NK-92 treated with Interleukin-12 subunit alpha and Interleukin-12 subunit beta, amount 100 ng/mL, for 24 hours (cell line): ENCODE results near the gene CNKSR3.
"Not testable (repeated sequence)": the region's sequence is repeated elsewhere in the genome, so short reads cannot be mapped to it uniquely, and the experiment has no call there.

ENCODE experiments used
- DNase-seq: peaks from one replicate; lab custom pipeline; 2025; lab: John Stamatoyannopoulos, UW

Gene CNKSR3

DNA sequence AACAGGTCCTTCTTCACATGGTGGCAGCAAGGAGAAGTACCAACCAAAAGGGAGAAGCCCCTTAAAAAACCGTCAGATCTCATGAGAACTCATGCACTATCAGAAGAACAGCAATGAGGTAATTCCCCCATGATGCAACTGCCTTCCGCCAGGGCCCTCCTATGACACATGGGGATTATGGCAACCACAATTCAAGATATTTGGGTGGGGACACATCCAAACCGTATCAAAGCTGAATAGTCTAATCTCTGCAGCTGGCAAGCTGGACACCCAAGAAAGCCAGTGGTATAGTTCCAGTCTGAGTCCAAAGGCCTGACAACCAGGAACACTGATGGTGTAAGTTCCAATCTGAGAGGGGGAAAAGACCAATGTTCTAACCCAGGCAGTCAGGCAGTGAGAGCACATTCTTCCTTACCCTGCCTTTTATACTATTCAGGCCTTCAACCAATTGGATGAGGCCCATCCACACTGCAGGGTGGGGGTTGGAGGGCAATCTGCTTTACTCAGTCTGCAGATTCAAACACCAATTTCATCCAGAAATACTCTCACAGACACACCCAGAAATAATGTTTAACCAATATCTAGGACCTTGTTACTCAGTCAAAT lies 17.9 kb upstream of the CNKSR3 start:
- DNase-seq = no peak

DNA sequence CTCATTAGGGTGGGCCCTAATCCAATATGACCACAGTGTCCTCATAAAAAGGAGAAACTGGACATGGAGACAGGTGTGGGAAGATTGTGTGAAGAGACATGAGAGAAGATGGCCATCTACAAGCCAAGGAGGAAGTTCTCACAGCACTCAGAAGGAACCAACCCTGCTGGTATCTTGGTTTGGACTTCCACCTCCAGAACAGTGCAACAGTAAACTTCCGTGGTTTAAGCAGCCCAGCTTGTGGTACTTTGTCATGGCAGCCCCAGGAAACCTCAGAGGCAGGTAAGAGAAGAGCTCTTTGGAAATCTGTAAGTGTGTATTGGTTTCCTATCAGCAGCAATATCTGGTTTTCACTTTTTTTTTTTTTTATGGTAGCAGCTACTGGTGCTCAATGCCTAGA lies 16.5 kb upstream of the CNKSR3 start:
- no peak for DNase-seq

DNA sequence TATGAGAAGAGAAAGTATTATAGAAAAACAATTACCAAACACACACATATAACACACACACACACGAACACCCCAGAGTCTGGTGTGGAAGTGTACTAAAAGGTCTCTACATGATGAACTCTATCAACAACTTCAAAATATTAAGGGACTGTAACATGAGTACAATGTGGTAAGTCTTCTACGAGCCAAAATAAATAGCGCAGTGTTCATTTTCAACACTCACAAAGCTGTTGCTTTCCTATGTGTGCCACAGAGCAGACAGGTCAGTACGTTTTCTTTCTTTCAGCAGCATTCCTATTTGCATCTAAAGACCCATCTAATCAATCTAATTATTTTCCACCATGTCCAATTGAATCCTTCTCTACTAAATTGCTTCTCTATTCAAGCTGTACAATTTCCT lies 12.1 kb upstream of the CNKSR3 start:
- no peak for DNase-seq

DNA sequence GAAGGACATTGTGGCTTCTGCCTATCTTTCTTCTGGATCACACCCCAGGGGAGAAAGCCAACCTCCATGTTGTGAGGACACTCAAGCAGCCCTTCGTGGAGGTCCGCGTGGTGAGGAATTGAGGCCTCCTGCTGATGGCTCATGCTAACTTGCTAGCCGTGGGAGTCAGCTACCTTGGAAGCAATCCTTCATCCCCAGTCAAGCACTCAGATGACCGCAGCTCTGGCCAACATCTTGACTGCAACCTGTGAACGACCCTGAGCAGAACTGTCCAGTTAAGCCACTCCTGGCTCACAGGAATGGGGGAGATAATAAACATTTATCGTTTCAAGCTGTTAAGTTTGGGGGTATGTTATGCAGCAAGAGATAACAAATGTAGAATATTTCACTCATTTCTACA lies 10.9 kb upstream of the CNKSR3 start:
- no peak for DNase-seq

DNA sequence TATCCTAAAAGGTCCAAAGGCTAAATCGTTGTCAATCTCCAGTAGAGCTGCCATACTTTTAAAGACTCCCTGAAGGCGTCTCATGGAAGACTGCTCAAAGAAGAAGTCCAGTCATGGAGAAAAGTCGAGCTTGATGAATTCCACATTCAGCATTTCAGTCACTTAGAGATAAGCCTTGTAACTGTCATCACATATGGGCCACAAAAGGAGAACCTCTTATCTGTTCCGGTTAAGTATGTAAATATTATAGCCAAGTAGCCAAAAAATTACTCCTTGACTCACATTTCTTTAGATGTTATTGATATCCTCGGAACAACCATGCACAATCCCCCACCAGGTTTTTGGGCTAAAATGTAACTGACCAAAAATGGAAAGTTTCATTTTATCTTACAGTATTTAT lies 9.8 kb upstream of the CNKSR3 start:
- DNase-seq = no peak

DNA sequence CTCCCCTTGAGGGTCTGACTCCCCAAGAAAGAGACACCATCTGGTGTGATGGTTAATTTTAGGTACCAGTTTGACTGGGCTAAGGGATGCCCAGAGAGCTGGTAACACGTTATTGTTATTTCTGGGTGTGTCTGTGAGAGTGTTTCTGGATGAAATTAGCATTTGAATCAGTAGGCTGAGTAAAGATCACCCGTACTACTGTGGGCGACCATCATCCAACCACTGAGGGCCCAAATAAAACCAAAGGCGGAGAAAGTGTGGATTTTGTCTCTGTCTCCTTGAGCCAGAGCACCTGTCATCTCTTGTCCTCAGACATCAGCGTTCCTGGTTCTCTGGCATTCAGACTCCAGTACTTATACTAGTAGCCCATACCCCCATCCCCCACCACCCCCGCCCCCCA lies 7.9 kb upstream of the CNKSR3 start:
- no peak for DNase-seq

DNA sequence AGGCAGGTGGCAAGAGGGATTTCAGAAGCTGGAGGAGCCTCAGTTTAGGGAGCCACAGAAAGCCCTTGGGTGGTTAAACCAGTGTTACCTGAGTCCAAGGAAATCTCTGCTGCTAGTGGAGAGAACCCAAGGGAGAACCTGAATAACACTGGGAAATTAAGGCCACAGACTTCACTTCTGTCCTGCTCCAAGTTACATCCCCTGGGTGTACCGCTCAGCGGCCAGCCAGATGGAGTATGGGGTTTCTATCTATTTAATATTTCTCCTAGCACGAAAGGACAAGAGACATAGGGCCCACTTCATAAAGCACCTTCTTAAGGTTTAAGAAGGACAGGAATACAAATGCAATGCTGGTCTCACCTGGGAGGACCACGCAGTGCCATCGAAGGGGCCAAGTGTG lies 5.8 kb upstream of the CNKSR3 start:
- no peak for DNase-seq

DNA sequence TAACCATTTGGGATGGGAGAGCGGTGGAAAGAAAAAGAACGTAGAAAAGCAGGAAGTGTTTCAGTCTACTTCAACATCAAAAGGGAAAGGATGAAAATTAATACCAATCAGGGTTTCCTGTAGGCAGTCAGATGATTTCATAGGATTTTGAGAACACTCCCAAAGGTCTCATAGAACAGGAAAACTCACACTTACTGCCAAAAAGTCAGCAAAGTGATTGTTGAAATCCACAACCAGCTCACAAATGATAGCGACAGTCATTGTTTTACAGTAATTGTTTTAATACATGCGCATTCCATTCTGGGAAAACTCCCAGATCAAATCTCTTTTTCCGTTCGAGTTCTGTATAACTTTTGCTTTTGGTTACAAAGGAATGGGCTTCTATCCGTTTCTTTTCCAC lies 5.3 kb upstream of the CNKSR3 start:
- DNase-seq = no peak

DNA sequence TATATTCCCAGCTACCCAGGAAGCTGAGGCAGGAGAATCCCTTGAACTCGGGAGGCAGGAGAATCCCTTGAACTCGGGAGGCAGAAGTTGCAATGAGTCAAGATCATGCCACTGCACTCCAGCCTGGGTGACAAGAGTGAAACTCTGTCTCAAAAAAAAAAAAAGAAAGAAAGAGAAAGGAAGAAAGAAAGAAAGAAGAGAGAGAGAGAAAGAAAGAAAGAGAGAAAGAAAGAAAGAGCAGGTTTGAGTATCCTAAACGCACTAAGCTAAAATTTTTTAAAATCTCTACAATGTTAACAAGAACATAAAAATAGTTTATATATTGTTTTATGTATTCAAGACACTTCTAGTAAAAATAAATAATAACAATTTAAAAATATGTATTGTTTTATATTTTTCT lies 4.6 kb upstream of the CNKSR3 start:
- not testable (repeated sequence) for DNase-seq

DNA sequence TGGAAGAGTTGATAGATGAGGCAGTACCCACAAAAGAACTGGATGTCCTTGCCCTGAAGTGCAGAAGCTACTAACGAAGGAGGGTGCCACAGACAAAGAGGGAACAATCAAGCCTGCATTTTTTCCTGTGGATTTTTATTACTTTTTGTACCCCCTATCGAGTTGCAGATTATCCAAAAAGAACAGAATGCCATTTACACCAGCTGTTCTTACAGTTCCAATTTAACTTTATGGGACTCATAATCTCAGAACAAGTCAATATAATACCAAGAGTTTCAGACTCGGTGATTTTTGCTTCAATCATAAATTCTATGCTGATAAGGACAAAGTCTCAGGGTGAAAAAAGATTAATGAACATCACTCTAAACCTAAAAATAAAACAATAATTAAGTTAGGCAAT lies 4.0 kb upstream of the CNKSR3 start:
- DNase-seq = no peak

DNA sequence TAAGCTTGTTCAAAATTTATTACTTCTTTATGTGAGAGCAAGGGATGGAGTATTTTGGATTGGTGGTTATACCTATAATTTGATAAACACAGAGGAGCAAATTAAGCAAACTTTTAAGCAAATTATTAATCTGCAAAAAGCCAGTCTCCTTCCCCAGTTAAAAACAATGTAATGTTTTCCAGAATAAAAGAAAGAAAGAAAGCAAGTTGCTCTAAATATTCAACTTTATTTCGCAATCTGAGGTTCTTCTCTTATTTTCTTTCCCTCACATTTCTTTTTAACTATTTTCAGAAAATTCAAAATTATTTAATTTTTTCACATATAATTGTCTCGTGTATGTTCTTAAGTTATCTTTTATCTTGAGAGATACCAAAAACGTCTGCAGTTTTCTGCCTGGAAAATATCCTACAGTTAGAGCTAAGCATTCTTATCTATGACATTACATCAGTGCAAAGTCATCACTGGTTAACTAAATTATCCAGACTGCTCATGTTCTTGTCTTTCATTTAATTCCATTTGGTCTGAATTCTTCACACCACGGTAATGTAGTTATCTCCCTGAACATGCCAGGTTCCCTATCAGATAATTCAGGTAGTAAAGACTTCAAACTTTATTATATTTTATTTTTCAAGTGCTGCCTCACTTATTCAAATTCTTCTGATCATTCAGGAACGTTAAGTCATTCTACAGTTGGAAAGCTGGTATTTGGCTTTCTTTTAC lies 3.3 kb upstream of the CNKSR3 start:
- no peak for DNase-seq

DNA sequence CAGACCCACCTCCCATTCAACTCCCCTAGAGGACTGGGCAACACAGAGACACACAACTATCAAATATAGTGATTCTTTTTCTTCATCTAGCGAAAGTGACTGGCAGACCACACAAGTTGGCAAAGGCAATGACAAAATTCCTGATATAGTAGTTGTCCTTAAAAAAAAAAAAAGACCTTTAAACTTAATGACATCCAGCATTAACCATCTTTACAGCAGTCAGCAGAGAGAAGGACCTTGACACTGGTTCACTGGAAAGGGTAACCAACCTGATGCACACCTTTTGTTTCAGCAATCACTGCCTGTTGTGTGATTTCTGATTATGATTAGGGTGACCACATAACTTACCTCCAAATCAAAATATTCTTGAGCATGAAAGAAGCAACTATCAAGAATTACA lies 1.7 kb upstream of the CNKSR3 start:
- no peak for DNase-seq

DNA sequence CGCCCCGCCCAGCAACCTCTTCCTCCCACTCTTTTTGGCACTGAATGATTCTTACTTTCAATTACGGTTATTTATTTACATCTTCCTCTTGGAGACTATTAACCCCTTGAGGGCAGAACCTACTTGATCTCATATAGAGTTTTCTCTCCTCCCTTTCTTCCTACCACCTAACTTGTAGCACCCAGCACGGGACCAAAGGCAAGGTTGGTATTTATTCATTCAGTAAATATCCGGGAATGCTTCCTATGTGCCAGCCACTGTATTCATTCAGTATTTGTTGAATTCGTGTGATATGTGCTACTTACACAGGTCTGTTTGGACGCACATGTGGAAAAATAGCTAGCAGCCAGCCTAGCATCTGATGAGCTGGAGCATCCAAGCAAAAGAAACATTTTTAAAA lies 1.3 kb upstream of the CNKSR3 start:
- DNase-seq = no peak

DNA sequence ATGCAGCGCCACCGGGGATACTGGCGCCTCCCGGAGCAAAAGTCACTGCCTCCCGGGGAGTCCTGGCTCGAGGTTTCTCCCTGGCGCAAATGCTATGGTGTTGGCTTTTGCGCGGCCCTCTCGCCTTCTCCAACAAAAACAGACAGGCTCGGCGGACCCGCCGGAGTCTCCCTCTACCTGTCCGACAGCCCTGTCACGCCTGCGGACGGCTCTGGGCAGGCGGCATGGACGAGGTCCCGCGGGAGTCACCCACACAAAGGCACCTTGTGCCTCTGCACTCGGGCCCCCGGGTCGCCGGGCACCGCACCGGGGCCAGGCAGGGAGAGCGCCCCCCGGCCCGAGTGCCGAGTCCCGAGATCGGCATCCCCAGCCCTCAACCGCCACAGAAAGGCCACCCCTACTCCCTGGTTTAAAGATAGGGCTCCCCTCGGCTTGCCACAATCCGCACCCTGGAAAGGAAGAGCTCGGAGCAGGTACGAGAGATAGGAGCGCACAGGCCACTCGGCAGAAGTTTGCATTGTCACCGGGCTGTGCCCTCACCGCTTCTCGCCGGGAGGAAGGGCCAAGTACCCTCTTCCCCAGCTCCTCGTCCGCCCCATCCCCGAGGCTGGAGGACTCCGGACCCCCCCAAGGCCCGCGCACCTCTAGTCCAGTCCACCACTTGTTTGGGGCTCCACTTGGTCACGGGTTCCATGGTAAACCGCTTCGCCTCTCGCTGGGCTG lies 903 bp downstream of the CNKSR3 start:
- DNase-seq = no peak

DNA sequence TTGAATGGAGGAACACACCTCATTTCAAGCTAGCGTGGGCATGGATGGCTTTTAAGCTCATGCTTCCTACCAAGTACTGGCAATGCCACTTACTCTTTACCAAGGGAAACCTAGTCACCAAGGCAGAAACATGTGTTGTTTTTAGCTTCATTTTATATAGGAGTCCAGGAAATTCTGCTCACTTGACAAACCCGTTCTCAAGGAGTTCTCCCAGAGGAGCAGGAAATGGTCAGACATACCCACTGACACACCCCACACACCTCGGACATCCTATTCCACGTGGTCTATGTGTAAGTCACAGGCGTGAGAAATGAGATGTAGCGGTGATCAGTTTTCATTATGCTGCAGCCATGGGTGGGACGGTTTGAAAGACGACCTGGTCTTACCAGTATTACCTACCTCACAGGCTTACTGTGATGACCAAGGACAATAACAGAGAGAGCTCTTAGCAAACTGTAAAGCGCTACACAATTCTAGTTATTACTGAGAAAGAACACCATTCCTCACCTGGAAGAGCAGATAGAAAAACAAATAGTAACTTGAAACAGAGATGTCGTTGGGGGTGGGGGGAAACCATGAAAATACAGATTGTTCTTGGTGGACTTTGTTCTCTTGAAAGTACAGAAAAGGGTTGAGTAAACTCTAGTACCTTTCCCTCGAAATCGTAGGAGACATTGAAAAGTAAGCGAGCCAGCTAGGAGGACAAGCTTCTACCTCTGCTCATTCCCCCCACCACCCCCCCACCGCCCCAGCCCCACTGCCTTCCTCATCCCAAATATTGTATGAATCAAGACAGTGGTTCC lies 1.7 kb downstream of the CNKSR3 start:
- no peak for DNase-seq

DNA sequence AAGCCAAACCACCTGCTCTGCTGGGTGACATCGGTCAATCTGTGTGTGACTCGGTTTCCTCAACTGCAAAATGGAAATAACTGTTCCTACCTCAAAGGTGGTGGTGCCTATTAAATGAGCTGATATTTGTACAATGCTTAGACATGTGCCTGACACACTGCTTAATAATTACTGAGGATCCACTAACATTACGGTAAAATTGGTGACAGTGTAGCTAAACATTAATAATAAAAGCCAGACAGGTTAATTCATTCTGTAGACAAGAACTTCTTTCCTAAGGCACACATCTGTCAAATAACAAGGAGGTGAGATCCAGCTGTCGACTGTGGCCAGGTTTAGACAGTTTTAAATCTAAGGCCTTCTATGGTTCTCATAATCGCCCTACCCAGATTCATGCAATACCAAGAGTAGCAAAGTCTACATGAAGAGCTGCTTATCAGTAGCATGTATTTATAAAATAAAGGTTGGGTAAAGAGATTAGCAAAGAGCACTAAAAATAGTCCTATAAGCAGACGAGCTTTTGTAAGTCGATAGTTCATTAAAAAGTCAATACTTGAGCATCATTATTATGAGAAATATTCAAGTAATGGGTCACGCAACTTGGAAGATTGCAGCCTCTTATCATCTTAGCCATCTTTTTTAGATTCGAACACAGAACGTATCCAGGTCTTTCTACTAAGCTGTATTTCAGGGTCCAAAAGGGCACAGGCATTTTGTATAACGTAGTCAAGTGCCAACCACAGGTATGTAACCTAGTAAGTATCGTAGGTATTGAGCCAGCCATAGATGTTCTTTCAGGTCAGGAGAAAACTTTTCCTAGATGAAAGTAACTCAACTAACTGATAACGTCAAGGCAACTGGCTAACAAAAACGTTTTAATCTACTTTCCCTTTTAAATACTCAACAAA lies 3.2 kb downstream of the CNKSR3 start:
- no peak for DNase-seq

DNA sequence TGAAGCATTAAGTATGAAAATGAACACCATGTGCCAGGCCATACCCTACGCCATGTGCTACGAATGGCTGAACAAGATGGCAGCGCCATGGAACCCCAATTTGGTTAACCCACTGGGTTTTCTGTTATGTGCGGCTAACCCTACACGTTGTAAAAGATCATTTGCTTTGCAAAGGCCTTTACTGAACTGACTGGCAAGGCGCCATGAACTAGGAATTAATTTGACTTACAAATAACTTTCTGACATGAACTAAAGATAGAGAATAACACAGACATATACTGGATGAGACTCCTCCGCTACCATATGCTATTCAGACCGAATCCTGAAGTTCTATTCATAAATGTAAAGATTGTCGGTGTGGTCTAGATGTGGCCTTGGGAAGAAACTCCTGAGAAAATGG lies 3.9 kb downstream of the CNKSR3 start:
- no peak for DNase-seq

DNA sequence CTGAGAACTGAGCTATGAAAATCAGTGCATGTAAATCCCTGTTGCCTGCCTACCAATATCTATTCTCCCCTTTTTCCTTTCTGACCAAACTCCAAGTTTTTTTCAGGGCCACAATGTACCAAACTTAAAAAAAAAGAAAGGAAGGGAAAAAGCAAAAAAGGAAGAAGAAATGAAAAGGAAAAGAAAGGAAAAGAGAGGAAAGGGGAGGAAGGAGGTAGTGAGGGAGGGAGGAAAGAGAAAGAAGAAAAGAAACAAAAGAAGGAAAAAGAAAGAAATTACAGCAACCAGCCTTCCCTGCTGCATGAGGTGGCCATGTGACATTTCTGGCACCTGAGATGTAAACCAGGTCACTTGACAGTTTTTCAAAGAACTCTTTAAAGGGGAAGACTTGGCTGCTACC lies 4.4 kb downstream of the CNKSR3 start:
- DNase-seq = no peak

DNA sequence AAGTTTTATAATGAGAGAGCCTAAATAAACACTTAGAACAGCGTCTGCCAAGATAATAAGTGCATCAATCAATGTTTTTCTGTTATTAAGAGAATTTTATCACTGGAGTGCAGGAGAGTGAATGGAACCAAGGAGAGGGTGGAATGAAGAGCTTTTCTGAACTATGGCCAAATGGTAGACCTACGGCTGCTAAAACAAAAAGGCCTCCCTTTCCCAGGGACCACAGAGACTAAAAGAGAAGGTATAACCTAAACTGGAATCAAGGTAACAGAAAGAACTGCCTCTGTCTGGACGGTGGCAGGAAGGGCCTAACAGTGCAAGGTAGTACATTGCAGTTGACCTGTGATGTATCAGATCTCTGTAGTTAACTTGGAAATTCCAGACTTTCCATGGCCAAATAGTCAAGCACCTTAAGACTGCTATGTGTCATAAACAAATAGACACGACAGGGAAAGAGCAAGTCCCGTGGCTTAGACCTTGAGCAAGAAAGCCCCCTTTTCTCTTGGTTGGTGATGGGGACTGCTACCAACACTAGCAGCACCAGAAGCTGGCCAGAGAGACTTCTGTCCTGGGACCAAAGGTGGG lies 5.5 kb downstream of the CNKSR3 start:
- DNase-seq = no peak

DNA sequence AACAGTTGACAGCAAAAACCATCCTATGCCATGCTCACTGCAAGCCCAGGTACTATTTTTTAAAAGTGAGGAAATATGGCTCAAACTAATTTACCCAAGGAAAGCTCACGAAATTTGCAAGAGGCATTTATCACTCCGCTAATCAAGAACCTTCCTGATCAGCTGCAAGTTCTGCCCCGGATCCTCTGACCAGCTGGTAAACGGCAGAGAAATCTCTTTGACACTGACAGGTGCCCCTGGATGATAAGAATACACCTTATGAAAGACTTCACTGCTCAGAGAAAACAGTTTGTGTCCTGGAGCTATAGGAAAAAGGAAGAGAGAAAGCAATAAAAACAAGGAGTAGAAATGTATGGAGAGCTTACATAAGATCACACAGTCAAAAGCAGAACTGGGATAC lies 6.4 kb downstream of the CNKSR3 start:
- no peak for DNase-seq

DNA sequence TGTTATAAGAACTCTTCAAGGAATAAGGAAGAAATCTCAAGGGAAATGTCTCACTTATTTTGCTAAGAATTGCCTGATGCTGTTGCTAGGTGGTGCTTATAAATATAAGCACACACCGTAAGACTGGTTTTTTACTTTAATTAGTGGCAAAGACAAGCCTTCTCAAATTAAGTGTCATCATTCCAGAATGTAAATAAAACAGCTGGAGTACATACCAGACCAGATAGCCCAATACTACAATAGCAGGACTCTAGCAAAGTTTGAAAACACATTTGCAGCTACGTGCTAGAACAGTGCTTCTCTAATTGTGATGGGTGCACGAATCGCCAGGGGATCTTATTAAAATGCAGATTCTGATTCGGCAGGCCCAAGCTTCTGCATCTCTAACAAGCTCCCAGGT lies 6.8 kb downstream of the CNKSR3 start:
- no peak for DNase-seq
